Measurements from ENCODE around the gene SLC13A1. TPM values are rescaled to one million over a fixed set of nuclear protein-coding genes. Genes with fewer than 3 reads are reported as not detected.
"Not testable (repeated sequence)": the region's sequence is repeated elsewhere in the genome, so short reads cannot be mapped to it uniquely, and the experiment has no call there.

SLC13A1 gene, protein sequence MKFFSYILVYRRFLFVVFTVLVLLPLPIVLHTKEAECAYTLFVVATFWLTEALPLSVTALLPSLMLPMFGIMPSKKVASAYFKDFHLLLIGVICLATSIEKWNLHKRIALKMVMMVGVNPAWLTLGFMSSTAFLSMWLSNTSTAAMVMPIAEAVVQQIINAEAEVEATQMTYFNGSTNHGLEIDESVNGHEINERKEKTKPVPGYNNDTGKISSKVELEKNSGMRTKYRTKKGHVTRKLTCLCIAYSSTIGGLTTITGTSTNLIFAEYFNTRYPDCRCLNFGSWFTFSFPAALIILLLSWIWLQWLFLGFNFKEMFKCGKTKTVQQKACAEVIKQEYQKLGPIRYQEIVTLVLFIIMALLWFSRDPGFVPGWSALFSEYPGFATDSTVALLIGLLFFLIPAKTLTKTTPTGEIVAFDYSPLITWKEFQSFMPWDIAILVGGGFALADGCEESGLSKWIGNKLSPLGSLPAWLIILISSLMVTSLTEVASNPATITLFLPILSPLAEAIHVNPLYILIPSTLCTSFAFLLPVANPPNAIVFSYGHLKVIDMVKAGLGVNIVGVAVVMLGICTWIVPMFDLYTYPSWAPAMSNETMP
- total RNA-seq, result not detected
- long read RNA-seq, result 0 reads

DNA sequence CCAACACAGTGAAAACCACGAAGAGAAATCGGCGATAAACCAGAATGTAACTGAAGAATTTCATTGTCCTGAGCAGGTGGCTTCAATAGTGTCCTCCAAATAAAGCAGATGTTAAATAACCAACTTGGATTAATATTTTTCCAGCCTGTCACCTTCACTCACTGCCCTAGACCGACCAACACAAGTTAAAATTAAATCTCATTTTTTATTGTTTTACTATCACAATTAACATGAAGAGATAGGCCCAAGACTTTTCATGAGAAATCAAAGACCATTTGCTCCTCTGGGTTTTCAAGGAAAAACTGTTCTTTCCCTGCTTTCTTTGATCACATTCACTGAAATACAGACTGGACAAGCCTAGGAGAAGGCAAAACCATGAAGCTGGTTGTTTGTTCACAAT, at the start of gene SLC13A1:
Gene SLC13A1, minus strand, starts transcription at position 87 of the 400 bp plus-strand sequence. Its CDS starts 23 bp downstream, at position 64.
- no peak for DNase-seq (ENCODE audit: low spot score)

DNA sequence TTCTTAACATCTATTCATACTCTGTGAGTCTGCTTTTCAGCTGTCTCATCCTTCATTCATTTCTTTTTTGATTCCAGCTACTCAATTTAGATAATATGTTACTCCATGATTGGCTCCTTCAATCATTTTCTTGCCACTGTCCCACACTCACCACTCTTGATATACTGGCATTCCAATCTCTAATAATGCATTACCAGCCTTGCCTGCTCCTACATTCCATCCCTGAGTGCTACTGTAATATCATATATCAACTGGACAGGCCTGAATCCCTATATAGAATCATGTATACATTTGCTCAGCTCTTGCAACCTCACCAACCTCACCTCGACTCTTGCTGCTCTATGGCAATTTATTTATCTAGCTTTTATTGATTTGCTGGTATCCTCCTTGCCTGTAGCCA, 45.0 kb upstream of the SLC13A1 start:
- DNase-seq (ENCODE audit: low spot score), result no peak

GRCh38 chr7:123242467-123243092, 42.8 kb upstream of the SLC13A1 start:
- DNase-seq (ENCODE audit: low spot score), result no peak

GRCh38 chr7:123241809-123242208, 42.0 kb upstream of the SLC13A1 start:
- DNase-seq (ENCODE audit: low spot score), result no peak

GRCh38 chr7:123231021-123232000, 31.5 kb upstream of the SLC13A1 start:
- no peak for DNase-seq (ENCODE audit: low spot score)

DNA sequence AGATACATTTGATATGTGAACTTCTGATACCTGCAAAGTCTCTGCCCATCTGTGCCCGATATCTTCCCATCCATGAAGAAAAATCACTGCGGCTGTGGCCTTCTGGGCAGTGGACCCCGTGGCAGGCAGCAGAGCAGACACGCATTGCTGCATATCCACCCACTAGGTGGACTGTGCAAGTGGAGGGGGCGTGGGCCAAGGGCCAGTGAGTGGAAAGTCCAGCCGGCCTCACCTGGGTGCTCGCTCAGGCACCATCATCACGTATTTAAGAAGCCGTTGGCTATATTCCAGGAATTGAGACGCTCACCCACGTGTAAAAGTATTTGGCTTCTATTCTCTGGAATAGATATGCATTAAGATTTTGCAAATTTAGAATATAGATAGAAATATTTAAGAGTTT, 30.8 kb upstream of the SLC13A1 start:
- DNase-seq (ENCODE audit: low spot score), result no peak

- DNase-seq (ENCODE audit: low spot score), result no peak
Measured at GRCh38 chr7:123230147-123230546, 30.4 kb upstream of the SLC13A1 start.

- no peak for DNase-seq (ENCODE audit: low spot score)
Measured at GRCh38 chr7:123229426-123229825, 29.7 kb upstream of the SLC13A1 start.

- DNase-seq (ENCODE audit: low spot score), result not testable (repeated sequence)
Measured at GRCh38 chr7:123227666-123228065, 27.9 kb upstream of the SLC13A1 start.

- DNase-seq (ENCODE audit: low spot score), result no peak
Measured at GRCh38 chr7:123220396-123220795, 20.6 kb upstream of the SLC13A1 start.

DNA sequence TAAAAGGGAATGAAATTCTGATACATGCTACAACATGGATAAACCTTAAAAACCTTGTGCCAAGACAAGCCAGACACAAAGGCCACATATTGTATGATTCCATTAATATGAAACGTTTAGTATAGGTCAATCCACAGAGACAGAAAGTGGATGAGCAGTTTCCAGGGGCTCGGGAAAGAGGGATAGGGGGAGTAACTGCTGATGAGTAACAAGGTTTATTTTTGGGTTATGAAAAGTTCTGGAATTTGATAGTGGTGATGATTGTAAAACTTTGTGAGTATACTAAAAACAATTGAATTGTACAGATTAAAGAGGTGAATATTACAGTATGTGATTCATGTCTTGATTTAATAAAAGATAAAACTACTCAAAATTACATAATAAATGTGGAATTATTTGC, 19.1 kb upstream of the SLC13A1 start:
- DNase-seq (ENCODE audit: low spot score), result no peak

DNA sequence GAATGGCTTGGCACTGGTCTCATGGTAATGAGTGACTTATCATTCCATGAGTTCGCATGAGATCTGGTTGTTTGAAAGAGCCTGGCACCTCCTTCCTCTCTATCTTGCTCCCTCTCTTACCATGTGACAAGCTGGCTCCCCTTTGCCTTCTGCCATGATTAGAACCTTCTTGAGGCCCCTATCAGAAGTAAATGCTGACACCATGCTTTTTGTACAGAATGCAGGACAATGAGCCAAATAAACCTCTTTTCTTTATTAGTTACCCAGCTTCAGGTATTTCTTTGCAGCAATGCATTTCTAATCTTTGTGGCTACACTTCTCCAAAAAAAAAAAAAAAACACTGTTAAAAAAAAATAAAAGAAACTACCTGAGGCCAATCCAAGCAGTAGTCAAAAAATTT, 17.1 kb upstream of the SLC13A1 start:
- DNase-seq (ENCODE audit: low spot score), result no peak

DNA sequence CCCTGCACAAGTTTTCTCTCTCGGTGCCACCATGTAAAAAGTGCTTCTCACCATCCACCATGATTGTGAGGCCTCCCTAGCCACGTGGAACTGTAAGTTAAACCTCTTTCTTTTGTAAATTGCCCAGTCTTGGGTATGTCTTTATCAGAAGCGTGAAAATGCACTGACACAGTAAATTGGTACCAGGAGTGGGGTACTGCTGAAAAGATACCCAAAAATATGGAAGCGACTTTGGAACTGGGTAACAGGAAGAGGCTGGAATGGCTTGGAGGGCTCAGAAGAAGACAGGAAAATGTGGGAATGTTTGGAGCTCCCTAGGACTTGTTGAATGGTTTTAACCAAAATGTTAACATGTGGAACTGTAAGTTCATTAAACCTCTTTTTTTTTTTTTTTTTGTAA, 15.6 kb upstream of the SLC13A1 start:
- DNase-seq (ENCODE audit: low spot score), result no peak

DNA sequence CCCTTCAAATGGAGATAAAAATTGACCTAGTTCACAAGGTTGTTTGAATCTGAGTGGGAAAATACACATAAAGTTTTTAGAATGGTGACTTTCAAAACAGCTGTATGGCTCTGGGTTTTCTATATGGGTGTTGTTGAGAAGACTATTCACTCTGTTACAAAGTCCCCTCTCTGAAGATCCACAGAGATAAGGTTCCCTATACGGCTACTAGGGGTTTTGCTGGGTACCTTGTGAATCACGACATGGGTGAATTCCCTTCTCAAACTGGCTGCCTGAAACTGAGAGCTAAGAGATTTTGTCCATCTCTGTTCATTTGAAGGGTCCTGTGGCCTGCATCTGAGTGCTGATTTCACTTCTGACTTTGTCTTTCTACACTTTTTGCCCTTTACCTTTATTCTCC, 11.8 kb upstream of the SLC13A1 start:
- no peak for DNase-seq (ENCODE audit: low spot score)

DNA sequence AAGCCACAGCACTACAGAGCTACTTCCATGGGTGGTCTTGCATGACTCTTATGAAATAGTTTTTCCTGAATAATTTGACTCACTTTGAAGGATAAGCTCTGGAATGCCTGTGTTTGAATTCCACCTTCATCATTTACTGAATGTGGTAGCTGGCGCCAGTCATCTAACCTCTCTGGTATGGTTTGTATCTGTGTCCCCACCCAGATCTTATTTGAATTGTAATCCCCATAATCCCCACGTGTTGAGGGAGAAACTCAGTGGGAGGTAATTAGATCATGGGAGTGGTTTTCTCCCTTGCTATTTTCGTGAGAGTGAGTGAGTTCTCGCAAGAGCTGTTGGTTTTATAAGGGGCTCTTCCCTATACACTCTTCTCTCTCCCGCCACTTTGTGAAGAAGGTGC, 11.2 kb upstream of the SLC13A1 start:
- no peak for DNase-seq (ENCODE audit: low spot score)

DNA sequence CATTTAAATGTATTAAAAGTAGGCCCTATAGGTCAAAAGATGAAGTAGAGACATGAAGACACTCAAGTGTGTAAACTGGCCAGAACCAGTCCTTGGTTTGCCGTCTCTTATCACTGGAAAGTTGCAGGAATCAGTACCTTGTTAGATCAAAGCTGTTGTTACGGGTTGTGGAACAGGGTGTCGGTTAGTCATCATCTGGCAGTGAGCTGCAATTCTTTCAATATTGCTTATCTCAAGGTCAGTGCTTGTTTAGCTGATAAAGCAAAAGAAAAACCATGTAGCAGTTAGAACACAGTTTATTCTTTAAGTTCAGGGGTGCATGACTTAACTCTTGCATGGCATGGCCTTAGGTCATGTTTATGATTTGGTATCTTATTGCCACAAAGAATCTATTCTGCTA, 10.0 kb upstream of the SLC13A1 start:
- DNase-seq (ENCODE audit: low spot score), result no peak

GRCh38 chr7:123208793-123209192, 9.0 kb upstream of the SLC13A1 start:
- no peak for DNase-seq (ENCODE audit: low spot score)

- no peak for DNase-seq (ENCODE audit: low spot score)
Measured at GRCh38 chr7:123204206-123204835, 4.6 kb upstream of the SLC13A1 start.

DNA sequence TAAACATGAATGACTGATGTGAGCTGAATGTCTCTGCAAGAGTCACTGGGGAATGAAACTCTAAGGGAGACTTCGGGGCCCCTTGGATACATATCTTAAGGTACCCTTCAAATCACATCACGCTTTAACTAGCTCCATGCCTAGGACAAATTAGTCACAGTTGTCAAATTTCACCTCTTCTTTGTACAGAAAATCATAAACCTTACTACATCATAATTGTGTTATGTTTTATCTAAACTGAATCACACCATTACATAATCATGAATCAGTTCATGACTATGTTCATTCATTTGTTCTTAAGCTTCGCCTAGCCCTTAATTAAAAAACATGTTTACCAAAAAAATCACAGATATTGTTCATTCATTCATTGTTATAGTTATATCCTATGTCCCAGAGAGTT, 2.1 kb upstream of the SLC13A1 start:
- DNase-seq (ENCODE audit: low spot score), result no peak
